Right ventricle myocardium inferior (tissue), 1 donor: ENCODE data around the gene ADISSP. TPM values are rescaled to one million over a fixed set of nuclear protein-coding genes. Genes with fewer than 3 reads are reported as not detected.
A peak's percentile ranks its signal among the peaks of the same experiment; 100 is the strongest.

Source experiments
- ATAC-seq: fragments of 200-7000 bp; cut with Tn5 transposase; one replicate; pipeline ENCODE4 v1.9.1; 2020; ENCODE audit warnings: mild to moderate bottlenecking, moderate library complexity
- DNase-seq: peaks from one replicate; pipeline ENCODE4 v3.0.0; 2021; ENCODE audit errors: missing footprints
- intact Hi-C: fragments of 100-400 bp; cut with DNase I; formaldehyde crosslinking; loops from one replicate; pipeline ENCODE4 v1.11.0; 2022
- total RNA-seq: library from RNA; stranded (reverse); fragmentation: NEBNext Ultra II Directional; extraction: Animal tissue kit (Norgen Biotek cat#: 25700); gene quantifications from one replicate; pipeline ENCODE4 v1.2.1, GENCODE V29; 2021
- donor health status: DM: no; HTN: yes; CAD: no; lungs with severe emphysema.

The ADISSP gene
- total RNA-seq, 1 donor from 2014 or later, result 14.6 TPM

DNA sequence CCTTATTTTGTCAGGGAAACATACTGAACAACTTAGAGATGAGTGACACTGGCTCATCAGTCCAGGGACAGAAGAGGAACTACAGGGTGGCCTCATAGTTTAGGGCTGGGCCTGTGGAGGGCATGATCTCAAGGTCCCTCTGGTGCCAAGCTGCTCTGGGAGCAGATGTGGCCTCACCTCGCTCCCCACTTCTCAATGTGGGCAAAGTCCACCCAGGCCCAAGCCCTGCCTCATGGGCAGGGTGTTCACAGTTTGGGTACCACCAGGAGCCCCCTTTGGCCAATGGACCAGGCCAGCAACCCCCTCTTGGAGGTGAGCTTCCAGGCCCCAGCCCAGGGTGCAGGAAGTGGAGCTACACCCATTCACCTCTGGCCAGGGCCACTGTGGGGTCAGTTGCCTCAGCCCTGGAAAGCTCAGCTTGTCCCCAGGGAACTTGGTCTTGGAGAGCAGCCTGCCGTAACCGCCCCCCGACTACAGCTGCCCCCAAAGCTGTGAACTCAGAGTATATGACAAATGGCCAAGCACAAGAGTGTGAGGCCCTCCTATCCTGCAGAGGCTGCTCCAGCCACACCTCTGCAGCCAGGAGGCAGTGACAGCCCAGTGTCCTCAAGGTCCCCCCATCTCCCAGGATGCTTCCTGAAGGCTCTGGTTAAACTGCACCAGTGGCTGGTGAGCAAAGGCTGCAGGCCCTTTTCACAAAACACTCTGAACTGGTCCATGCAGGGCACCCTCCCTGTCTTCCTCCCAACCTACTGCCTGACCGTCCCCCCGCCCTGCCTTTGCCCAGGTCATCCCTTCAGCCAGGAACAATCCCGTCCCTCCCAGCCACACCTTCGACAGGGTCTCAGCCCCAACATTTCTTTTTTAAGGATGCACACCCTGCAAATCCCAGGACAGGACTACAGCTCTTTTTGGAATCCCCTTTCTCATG, 3.6 kb downstream of the ADISSP start:
- intact Hi-C loops, result no loop called here
- DNase-seq, result peak; percentile 69
- ATAC-seq, result no peak

- no peak for DNase-seq
- intact Hi-C loops, result no loop called here
- ATAC-seq, result no peak
These were observed 6.8 kb downstream of the ADISSP start for GRCh38 chr20:3760655-3761348.

GRCh38 chr20:3759884-3760283, 7.7 kb downstream of the ADISSP start:
- intact Hi-C loops, result loop anchor here (5.0 kb wide), 1 partner anchor 463 kb away; no protein-coding TSS in a partner anchor
- ATAC-seq, result no peak
- DNase-seq, result no peak

- ATAC-seq (peak; percentile 17), DNase-seq (no peak)
- intact Hi-C loops, result loop anchor here (5.0 kb wide), 1 partner anchor 462 kb away; no protein-coding TSS in a partner anchor
These were observed 8.2 kb downstream of the ADISSP start for GRCh38 chr20:3759316-3759823.

DNA sequence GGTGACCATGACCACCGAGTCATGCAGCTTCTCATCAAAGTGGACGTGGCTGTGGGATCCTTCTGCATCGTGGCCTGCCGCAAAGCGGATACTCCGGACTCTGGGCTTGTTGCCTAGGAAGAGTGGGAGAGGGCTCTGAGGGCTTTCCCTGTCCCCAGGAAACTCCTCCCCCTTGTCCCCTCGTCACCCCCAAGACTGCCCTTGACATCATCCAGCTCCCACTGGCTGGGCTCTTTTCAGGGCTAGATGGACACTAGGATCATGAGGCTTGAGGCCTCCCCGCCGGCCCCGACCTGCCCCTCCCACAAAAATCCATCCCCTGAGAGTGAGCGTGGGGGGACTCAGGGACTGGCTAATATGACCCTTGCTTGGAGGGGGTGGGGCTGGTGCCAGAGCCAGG, 9.0 kb downstream of the ADISSP start:
- DNase-seq (peak; percentile 56), ATAC-seq (peak; percentile 35)
- intact Hi-C loops, result loop anchor here (5.0 kb wide), 1 partner anchor 461 kb away; no protein-coding TSS in a partner anchor

DNA sequence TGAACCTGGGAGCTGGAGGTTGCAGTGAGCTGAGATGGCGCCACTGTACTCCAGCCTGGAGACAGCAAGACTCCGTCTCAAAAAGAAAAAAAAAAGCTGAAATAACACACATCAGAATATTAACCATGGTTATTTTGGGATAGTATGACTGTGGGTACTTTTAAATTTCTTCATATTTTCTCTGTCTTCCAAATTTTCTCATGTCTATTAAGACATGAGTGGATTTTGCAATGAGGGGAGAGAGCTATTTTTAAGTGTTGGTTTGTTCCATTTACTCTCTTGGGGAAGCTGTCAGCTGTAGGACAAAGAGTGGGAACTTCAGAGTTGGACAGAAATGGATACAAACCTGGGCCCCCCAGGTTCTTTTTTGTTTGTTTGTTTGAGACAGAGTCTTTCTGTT, 10.3 kb downstream of the ADISSP start:
- intact Hi-C loops, result loop anchor here (5.0 kb wide), 1 partner anchor 460 kb away; no protein-coding TSS in a partner anchor
- no peak for ATAC-seq
- no peak for DNase-seq

- DNase-seq (peak; percentile 55), ATAC-seq (no peak)
- intact Hi-C loops, result loop anchor here (5.0 kb wide), 1 partner anchor 459 kb away; no protein-coding TSS in a partner anchor
These were observed 11.6 kb downstream of the ADISSP start for GRCh38 chr20:3755814-3756480.

GRCh38 chr20:3755269-3755668, 12.3 kb downstream of the ADISSP start:
- intact Hi-C loops, result loop anchor here (5.0 kb wide), 1 partner anchor 458 kb away; no protein-coding TSS in a partner anchor
- no peak for ATAC-seq
- DNase-seq, result no peak

DNA sequence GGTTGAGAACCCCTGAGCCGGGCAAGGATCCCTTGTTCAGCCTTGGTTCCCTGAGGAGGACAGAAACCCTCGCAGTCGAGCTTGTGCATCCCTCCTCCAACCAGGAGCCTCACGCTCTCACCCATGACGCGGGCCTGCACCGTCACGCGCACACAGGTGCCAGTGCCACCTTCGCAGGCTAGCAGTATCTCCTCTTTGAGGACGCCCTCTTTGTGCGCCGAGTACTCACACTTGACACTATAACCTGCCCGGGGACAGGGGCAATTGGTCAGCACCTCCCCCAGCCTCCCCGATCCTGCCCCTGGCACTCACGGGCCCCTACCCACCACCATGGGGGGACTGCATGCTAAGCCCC, 13.3 kb downstream of the ADISSP start:
- no peak for ATAC-seq
- no peak for DNase-seq
- intact Hi-C loops, result no loop called here

DNA sequence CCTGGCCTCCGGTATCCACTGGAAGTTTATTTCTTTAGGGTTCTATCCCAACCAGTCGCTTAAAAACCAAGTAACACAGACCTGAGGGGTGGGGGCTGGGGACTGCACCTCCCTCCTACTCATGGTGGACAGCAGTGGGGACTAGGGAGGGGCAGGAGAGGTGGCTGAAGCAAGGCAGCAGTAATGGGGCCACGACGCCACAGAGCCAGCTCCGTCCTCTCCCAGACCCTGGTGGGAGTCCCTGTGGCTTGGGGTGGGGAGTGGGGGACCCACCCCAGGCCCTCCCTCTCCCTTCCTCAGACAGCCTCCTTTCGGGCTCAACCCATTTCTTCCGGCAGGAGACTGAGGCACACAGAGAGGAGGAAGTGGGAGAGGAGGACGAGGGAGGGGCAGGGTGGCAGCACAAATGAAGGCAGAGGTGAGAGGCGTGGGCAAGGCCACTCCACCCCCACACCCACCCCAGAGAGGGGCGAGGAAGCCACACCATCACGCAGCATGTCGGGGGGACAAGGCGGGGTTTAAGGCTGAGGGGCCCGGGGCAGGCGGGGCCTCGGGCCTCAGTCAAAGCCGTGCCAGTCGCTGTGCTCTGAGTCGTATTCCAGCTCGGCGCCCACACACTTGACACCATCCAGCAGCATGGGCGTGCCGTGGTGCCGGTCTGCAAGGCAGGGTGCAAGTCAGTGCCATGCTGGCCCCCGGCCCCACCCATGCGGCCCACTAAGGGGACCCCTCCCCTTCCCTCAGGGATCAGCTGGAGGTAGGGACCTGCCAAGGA, 13.9 kb downstream of the ADISSP start:
- DNase-seq (no peak), ATAC-seq (peak; percentile 1)
- intact Hi-C loops, result no loop called here

- intact Hi-C loops, result no loop called here
- DNase-seq (no peak), ATAC-seq (peak; percentile 65)
These were observed 14.5 kb downstream of the ADISSP start for GRCh38 chr20:3753098-3753497.

GRCh38 chr20:3752386-3752759, 15.2 kb downstream of the ADISSP start:
- no peak for DNase-seq
- intact Hi-C loops, result no loop called here
- ATAC-seq, result peak; percentile 9

GRCh38 chr20:3751675-3752385, 15.7 kb downstream of the ADISSP start:
- DNase-seq, result peak; percentile 77
- intact Hi-C loops, result no loop called here
- peak; percentile 40 for ATAC-seq

- intact Hi-C loops, result no loop called here
- ATAC-seq (no peak), DNase-seq (no peak)
These were observed 16.3 kb downstream of the ADISSP start for GRCh38 chr20:3751305-3751674.

GRCh38 chr20:3749689-3750531, 17.6 kb downstream of the ADISSP start:
- DNase-seq (peak; percentile 64), ATAC-seq (no peak)
- intact Hi-C loops, result no loop called here

DNA sequence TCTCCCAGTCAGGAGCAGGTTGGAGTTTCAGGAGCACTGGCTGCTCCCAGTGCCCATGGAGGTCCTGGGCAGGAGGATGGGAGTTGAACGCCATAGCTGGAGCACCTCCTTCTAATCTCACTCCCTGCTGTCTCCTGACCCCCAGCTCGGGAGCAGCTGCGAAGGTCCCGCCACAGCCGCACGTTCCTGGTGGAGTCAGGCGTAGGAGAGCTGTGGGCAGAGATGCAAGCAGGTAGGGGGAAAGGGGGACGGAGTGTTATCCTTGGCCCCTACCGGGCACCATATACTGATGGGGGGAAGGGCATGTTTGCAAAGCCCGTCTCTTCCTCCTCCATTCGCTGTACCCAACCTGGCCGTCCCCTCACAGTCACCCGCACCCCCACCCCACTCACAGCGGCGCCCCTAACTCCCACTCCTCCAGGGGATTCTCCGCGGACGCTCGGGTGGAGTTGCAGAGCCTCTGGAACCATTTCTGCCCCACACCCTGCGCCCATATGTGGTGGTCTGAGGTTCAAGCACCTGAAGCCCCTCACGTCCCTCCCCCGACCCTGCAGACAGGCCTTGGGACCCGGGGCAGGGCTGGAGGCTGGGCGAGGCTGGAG, 18.4 kb downstream of the ADISSP start:
- no peak for ATAC-seq
- peak; percentile 44 for DNase-seq
- intact Hi-C loops, result no loop called here

- no peak for ATAC-seq
- intact Hi-C loops, result no loop called here
- no peak for DNase-seq
These were observed 19.5 kb downstream of the ADISSP start for GRCh38 chr20:3748073-3748472.
